Gastroesophageal sphincter (tissue), 3 donors: ENCODE results near the gene CDC27.
"Not testable (repeated sequence)": the region's sequence is repeated elsewhere in the genome, so short reads cannot be mapped to it uniquely, and the experiment has no call there.

Experiments used
- POLR2A ChIP-seq, 2 donors: fragments of 450-650 bp; IDR thresholded peaks; one replicate each; pipeline ENCODE4 v1.6.1; 2017; ENCODE audit warnings: antibody characterized with exemption in 2 of 2, mild to moderate bottlenecking in 2 of 2, moderate library complexity in 1 of 2
- POLR2AphosphoS5 ChIP-seq: sonication (generic); formaldehyde crosslinking; IDR thresholded peaks from one replicate; pipeline ENCODE4 v1.6.1; 2017; ENCODE audit warnings: antibody characterized with exemption
- TF ChIP-seq, protein P1 (sequence below), 4 experiments: fragments of 200-600 bp in 2 of 4; fragments of 450-650 bp in 2 of 4; sonication (generic) in 1 of 4; IDR thresholded peaks; one replicate each; pipeline ENCODE4 v1.5.1; 2017 to 2019; ENCODE audit warnings: antibody characterized with exemption in 4 of 4, mild to moderate bottlenecking in 2 of 4, moderate library complexity in 2 of 4

DNA sequence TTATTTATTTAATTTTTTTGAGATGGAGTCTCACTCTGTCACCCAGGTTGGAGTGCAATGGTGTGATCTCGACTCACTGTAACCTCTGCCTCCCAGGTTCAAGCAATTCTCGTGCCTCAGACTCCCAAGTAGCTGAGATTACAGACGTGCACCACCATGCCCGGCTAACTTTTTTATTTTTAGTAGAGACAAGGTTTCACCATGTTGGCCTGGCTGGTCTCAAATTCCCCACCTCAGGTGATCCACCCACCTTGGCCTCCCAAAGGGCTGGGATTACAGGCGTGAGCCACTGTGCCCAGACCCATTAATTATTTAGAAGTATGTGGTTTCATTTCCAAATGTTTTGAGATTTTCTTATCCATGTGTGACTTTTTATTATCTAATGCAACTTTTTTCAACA is 22.2 kb downstream of the CDC27 start:
- TF ChIP-seq POLR2A (IDR thresholded peaks at IDR 0.05); POLR2AphosphoS5: not testable (repeated sequence)
- TF ChIP-seq, protein P1, sequence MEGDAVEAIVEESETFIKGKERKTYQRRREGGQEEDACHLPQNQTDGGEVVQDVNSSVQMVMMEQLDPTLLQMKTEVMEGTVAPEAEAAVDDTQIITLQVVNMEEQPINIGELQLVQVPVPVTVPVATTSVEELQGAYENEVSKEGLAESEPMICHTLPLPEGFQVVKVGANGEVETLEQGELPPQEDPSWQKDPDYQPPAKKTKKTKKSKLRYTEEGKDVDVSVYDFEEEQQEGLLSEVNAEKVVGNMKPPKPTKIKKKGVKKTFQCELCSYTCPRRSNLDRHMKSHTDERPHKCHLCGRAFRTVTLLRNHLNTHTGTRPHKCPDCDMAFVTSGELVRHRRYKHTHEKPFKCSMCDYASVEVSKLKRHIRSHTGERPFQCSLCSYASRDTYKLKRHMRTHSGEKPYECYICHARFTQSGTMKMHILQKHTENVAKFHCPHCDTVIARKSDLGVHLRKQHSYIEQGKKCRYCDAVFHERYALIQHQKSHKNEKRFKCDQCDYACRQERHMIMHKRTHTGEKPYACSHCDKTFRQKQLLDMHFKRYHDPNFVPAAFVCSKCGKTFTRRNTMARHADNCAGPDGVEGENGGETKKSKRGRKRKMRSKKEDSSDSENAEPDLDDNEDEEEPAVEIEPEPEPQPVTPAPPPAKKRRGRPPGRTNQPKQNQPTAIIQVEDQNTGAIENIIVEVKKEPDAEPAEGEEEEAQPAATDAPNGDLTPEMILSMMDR (IDR thresholded peaks at IDR 0.05) = not testable (repeated sequence)
